HepG2 (cell line): Measurements from ENCODE around the gene AP3M1. TPM values are rescaled to one million over a fixed set of nuclear protein-coding genes. Genes with fewer than 3 reads are reported as not detected.

ENCODE experiments used
- CCDC6 ChIP-seq: sonication (generic); formaldehyde crosslinking; IDR thresholded peaks from 2 replicates; pipeline ENCODE4 v1.8.1; 2022; ENCODE audit warnings: mild to moderate bottlenecking, missing genetic modification reagents, moderate library complexity
- CERS6 ChIP-seq: sonication (generic); formaldehyde crosslinking; IDR thresholded peaks from 2 replicates; pipeline ENCODE4 v1.5.0; 2020; ENCODE audit warnings: missing genetic modification reagents
- HOXA3 ChIP-seq: sonication (generic); formaldehyde crosslinking; IDR thresholded peaks from 2 replicates; pipeline ENCODE4 v1.5.0; 2020; ENCODE audit warnings: missing genetic modification reagents
- KAT7 ChIP-seq: IDR thresholded peaks from 2 replicates; pipeline ENCODE4 v1.6.1; 2018; ENCODE audit warnings: borderline replicate concordance, missing compliant biosample characterization
- LRRFIP1 ChIP-seq: sonication (generic); formaldehyde crosslinking; conservative IDR thresholded peaks from 2 replicates; pipeline ENCODE4 v1.4.0; 2020; ENCODE audit warnings: missing genetic modification reagents
- TBX3 ChIP-seq: fragments of 450-650 bp; IDR thresholded peaks from 2 replicates; pipeline ENCODE4 v1.6.1; 2017; ENCODE audit warnings: antibody characterized with exemption, mild to moderate bottlenecking, inconsistent platforms, borderline replicate concordance
- TEAD3 ChIP-seq: optimal IDR thresholded peaks from 2 replicates; pipeline ENCODE3; 2016; ENCODE audit warnings: borderline replicate concordance
- TMF1 ChIP-seq: sonication (generic); formaldehyde crosslinking; IDR thresholded peaks from 2 replicates; pipeline ENCODE4 v1.8.1; 2022; ENCODE audit warnings: low read depth, missing genetic modification reagents
- ZBTB7A ChIP-seq: sonication (generic); formaldehyde crosslinking; IDR thresholded peaks from 2 replicates; pipeline ENCODE4 v1.8.0; 2022; ENCODE audit warnings: mild to moderate bottlenecking, missing genetic modification reagents
- polyA plus RNA-seq, 8 experiments: library from polyadenylated mRNA; depleted of rRNA in 3 of 8; stranded (reverse) in 7 of 8; unstranded in 1 of 8; fragments of >200 nt; fragmentation: Illumina TruSeq in 4 of 8; extraction: Trizol in 4 of 8; gene quantifications; 2 replicates each; pipeline versions ENCODE4 v1.2.1 to v1.2.3, GENCODE V29; 2011 to 2016; ENCODE audit warnings: low read depth in 4 of 8, missing spikeins in 1 of 8, mixed read lengths in 1 of 8; ENCODE audit not compliant: insufficient read depth in 1 of 8
- total RNA-seq, 5 experiments: library from RNA; depleted of rRNA; stranded (reverse); fragments of >200 nt; fragmentation: Illumina TruSeq; extraction: Trizol; gene quantifications; 2 replicates each; pipeline ENCODE4 v1.2.3, GENCODE V29; 2016; ENCODE audit warnings: low read depth in 1 of 5
- TF ChIP-seq, protein P1 (sequence below): IDR thresholded peaks from 2 replicates; pipeline ENCODE4 v1.6.1; 2016; ENCODE audit warnings: low read depth, missing genetic modification reagents, missing compliant biosample characterization

Gene AP3M1
- total and polyA plus RNA-seq, 2 of the 13 experiments (the other 11 are each of a cell fraction or from before 2014, with no cell fraction given): 29.0 to 31.6 TPM

DNA sequence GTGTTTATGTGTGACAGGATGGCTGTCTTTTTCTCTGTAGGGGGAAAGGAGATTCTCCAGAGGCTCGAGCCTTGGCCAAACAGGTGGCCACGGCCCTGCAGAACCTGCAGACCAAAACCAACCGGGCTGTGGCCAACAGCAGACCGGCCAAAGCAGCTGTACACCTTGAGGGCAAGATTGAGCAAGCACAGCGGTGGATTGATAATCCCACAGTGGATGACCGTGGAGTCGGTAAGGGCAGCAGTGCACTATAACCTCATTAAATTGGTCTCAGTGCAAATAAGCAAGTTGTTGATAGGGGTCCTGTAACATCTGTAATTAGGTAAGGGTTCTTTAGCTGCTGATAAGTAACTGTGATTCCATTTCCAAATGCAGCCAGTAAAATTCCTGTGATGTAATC lies 56.4 kb downstream of the AP3M1 start (continued):
- TF ChIP-seq LRRFIP1 (CRISPR knock-in tag) (no peak), CERS6 (CRISPR knock-in tag) (no peak), KAT7 (CRISPR knock-in tag) (no peak), HOXA3 (CRISPR knock-in tag) (no peak), ZBTB7A (CRISPR knock-in tag) (no peak), TBX3 (no peak), TEAD3 (CRISPR knock-in tag) (no peak), TMF1 (CRISPR knock-in tag) (no peak), CCDC6 (CRISPR knock-in tag) (no peak)
- TF ChIP-seq, protein P1, sequence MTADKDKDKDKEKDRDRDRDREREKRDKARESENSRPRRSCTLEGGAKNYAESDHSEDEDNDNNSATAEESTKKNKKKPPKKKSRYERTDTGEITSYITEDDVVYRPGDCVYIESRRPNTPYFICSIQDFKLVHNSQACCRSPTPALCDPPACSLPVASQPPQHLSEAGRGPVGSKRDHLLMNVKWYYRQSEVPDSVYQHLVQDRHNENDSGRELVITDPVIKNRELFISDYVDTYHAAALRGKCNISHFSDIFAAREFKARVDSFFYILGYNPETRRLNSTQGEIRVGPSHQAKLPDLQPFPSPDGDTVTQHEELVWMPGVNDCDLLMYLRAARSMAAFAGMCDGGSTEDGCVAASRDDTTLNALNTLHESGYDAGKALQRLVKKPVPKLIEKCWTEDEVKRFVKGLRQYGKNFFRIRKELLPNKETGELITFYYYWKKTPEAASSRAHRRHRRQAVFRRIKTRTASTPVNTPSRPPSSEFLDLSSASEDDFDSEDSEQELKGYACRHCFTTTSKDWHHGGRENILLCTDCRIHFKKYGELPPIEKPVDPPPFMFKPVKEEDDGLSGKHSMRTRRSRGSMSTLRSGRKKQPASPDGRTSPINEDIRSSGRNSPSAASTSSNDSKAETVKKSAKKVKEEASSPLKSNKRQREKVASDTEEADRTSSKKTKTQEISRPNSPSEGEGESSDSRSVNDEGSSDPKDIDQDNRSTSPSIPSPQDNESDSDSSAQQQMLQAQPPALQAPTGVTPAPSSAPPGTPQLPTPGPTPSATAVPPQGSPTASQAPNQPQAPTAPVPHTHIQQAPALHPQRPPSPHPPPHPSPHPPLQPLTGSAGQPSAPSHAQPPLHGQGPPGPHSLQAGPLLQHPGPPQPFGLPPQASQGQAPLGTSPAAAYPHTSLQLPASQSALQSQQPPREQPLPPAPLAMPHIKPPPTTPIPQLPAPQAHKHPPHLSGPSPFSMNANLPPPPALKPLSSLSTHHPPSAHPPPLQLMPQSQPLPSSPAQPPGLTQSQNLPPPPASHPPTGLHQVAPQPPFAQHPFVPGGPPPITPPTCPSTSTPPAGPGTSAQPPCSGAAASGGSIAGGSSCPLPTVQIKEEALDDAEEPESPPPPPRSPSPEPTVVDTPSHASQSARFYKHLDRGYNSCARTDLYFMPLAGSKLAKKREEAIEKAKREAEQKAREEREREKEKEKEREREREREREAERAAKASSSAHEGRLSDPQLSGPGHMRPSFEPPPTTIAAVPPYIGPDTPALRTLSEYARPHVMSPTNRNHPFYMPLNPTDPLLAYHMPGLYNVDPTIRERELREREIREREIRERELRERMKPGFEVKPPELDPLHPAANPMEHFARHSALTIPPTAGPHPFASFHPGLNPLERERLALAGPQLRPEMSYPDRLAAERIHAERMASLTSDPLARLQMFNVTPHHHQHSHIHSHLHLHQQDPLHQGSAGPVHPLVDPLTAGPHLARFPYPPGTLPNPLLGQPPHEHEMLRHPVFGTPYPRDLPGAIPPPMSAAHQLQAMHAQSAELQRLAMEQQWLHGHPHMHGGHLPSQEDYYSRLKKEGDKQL (CRISPR knock-in tag): no peak
